ENCODE data around the gene PSMA8. TPM values are rescaled to one million over a fixed set of nuclear protein-coding genes. Genes with fewer than 3 reads are reported as not detected.

PSMA8 gene
- total and polyA plus RNA-seq, 2 of the 8 experiments (the other 6 are each of a cell fraction or from before 2014, with no cell fraction given), result not detected

DNA sequence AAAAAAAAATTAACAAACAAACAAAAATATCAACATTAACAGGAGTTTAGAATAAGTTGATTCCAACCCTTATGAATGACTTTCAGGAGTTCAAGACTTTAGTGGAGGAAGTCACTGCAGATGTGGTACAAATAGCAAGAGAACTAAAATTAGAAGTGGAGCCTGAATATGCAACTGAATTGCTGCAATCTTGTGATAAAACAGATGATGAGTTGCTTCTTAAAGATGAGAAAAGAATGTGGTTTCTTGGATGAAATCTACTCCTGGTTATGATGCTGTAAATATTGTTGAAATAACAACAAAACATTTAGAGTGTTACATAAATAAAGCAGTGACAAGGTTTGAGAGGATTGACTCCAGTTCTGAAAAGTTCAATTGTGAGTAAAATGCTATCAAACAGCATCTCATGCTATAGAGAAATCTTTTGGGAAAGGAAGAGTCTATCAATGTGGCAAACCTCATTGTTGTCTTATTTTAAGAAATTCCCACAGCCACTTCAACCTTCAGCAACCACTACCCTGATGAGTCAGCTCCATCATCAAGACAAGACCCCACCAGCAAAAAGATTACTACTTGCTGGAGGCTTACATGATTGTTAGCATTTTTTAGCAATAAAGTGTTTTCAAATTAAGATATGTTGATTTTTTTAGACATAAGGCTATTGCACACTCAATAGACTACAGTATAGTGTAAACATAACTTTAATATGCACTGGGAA is 49.9 kb downstream of the PSMA8 start (continued):
- TF ChIP-seq ATF2 (IDR thresholded peaks at IDR 0.05; ENCODE audit: low read length), result no peak
- no peak for TF ChIP-seq USF2 (IDR thresholded peaks at IDR 0.05; ENCODE audit: low read length)
- no peak for TF ChIP-seq YY1 (IDR thresholded peaks at IDR 0.05; ENCODE audit: low read depth, low read length)
- no peak for TF ChIP-seq CREB1 (IDR thresholded peaks at IDR 0.05)
- TF ChIP-seq BACH1 (IDR thresholded peaks at IDR 0.05; ENCODE audit: low read length), result no peak
- no peak for TF ChIP-seq TAF1 (IDR thresholded peaks at IDR 0.05; ENCODE audit: low read depth, low read length)
- TF ChIP-seq FOSL1 (IDR thresholded peaks at IDR 0.05; ENCODE audit: insufficient read depth, low read depth, low read length), result no peak
- no peak for TF ChIP-seq RXRA (IDR thresholded peaks at IDR 0.05; ENCODE audit: insufficient read depth, low read depth, low read length)

Measured in H1 (cell line).